ENCODE measurements around the gene ZBTB12.
"Not testable (repeated sequence)": the region's sequence is repeated elsewhere in the genome, so short reads cannot be mapped to it uniquely, and the experiment has no call there.

ZBTB12 gene

GRCh38 chr6:31874084-31874670, 27.7 kb downstream of the ZBTB12 start:
- no peak for DNase-seq

DNA sequence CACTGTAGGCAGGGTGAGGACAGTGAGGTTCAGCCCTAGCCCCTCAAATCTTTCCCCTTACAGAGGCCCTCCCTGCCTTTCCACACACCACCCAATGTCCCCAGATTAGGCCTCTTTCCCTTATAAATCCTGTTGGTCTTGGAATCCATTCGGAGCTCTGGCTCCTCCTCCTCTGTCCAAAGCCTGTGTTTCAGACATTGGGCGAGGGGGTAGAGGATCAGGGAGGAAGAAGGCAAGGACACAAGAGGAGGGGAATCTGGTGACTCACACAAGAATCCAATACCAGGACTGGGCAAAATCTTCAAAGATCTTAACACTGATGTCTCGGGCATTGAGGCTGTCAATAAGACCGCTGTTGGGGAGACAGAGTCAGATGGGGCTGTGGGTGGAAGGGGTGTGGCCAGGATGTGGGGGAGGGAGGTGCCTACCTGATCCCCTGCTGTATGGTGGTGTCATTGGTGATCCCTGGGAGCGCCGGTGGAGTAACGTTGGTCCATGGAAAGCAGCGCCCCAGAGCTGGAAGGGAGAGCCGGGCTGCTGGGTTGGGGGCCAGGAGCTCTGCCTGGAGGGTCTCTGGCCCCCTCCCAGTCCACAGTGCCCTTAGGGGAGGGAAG, 30.7 kb downstream of the ZBTB12 start:
- no peak for DNase-seq

GRCh38 chr6:31870385-31870921, 31.4 kb downstream of the ZBTB12 start:
- no peak for DNase-seq

- DNase-seq, result no peak
Measured at GRCh38 chr6:31869343-31869742, 32.5 kb downstream of the ZBTB12 start.

GRCh38 chr6:31868658-31868971, 33.3 kb downstream of the ZBTB12 start:
- not testable (repeated sequence) for DNase-seq

DNA sequence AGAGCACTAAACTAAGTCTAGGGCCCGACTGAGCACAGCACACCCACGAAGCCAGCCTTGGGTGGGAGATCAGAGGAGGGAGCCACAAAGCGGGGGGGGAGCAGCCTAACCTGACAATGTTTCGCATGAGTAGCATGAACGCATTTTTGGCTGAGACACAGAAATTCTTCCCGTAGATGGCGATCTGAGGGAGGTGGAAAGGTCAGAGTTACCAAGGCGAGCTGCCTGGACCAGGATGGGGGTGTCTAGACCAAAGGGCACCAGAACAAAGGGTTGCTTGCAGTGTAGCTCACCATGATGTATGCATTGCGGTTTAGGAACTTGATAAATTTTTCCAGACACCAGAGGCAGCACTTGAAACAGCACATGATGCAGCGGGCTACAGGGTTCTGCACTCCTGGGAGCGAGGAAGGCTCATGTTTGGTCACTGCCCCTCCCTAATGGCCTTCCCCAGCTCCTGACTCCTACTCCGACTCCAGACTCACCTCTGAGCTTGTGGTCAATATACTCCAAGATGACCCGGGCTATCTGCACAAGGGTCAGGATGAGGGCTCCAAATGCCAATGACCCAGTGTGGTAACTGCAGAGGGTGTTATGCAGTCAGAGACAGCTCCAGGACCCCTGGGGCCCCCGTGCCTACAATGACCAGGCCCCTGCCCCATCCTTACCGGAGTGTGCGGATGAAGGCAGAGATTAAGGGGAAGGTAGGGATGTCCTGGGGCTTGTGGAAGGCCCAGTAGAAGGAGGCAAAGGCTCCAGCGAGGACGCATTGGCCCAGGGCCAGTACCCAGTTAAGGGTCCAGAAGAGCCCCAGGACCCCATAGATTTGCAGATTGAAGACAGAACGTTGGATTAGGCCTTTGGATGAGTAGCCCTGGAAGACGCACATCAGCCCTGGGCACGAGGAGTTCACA, 36.4 kb downstream of the ZBTB12 start:
- DNase-seq, result no peak

DNA sequence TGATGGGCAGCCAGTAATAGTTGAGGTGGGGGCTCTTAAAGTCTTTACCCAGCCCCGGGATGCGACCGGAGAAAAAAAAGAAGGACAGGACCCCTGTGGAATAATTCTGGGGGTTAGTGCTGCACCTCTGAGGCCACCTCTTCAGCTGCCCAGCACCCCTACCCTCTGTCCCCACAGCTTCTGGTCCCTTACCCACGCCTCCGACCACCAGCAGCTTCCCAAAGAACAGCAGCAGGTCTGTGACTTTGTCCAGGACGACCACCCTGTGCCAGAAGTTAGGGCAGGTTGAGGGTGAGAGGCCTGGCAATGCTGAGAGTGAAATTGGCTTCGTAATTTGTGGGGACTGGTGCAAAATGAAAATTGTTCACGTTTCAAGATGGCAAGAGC, 37.1 kb downstream of the ZBTB12 start:
- DNase-seq, result no peak

DNA sequence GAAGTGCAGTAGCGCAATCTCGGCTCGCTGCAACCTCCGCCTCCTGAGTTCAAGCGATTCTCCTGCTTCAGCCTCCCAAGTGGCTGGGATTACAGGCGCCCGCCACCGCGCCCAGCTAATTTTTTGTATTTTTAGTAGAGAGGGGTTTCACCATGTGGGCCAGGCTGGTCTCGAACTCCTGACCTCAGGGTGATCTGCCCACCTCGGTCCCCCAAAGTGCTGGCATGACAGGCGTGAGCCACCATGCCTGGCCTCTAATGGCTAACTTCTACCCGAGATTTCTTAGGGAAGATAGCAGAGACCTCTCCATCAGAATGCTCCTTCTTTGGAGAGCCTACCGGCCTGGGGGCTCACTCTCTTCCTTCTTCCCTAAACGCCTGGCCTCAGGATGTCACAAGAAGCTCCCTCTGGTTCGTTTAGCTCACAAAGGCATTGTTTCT, 37.7 kb downstream of the ZBTB12 start:
- not testable (repeated sequence) for DNase-seq

- DNase-seq, result peak; percentile 100
Measured at GRCh38 chr6:31862344-31863235, 39.3 kb downstream of the ZBTB12 start, which contains the start of gene NEU1. Gene NEU1, minus strand, starts transcription at chr6:31862821. Its CDS starts 45 bp downstream, at chr6:31862776.

GRCh38 chr6:31861919-31862343, 40.0 kb downstream of the ZBTB12 start:
- DNase-seq, result no peak

DNA sequence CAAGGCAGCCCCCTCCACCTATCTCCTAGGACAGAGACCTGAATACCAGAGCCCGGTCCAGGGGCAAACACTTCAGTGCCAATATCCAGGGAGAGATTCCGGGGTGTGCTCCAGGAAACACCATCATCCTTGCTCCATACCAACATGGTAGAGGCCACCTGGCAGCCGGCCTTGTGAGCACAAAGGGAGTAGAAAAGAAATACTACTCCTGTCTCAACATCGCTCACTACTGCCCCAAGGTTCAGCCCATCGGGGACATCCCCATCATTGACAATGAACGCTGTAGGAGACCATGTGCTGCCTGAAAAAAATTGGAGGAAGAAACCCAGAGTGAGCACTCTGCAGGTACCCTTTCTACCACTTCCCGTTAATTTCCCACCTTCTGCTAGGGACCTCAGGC, 40.7 kb downstream of the ZBTB12 start:
- no peak for DNase-seq

GRCh38 chr6:31860349-31860748, 41.5 kb downstream of the ZBTB12 start:
- DNase-seq, result no peak

GRCh38 chr6:31859923-31860322, 42.0 kb downstream of the ZBTB12 start:
- no peak for DNase-seq

GRCh38 chr6:31858707-31859106, 43.2 kb downstream of the ZBTB12 start:
- no peak for DNase-seq

DNA sequence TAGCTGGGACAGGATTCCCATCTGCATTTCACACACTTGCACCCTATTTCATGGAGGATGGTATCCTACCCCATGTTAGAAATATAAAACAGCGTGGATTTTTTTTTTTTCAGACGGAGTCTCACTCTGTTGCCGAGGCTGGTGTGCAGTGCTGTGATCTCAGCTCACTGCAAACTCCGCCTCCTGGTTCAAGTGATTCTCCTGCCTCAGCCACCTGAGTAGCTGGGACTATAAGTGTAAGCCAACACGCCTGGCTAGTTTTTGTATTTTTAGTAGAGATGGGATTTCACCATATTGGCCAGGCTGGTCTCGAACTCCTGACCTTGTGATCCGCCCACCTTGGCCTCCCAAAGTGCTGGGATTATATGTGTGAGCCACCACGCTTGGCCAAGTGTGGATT, 44.1 kb downstream of the ZBTB12 start:
- not testable (repeated sequence) for DNase-seq

DNA sequence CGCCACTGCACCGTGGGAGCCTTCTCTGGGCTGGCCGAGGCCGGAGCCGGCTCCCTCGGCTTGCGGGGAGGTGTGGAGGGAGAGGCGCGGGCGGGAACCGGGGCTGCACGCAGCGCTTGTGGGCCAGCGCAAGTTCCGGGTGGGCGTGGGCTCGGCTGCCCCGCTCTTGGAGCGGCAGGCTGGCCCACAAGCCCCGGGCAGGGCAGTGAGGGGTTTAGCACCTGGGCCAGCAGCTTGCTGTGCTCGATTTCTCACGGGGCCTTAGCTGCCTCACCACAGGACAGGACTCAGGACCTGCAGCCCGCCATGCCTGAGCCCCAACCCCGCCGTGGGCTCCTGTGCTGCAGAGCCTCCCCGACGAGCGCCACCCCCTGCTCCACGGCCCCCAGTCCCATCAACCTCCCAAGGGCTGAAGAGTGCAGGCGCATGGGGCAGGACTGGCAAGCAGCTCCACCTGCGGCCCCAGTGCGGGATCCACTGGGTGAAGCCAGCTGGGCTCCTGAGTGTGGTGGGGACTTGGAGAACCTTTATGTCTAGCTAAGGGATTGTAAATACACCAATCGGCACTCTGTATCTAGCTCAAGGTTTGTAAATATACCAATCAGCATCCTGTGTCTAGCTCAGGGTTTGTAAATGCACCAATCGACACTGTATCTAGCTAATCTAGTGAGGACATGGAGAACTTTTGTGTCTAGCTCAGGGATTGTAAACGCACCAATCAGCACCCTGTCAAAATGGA, 49.7 kb downstream of the ZBTB12 start:
- not testable (repeated sequence) for DNase-seq

GRCh38 chr6:31851485-31851832, 50.4 kb downstream of the ZBTB12 start:
- no peak for DNase-seq

- no peak for DNase-seq
Measured at GRCh38 chr6:31850765-31851484, 51.0 kb downstream of the ZBTB12 start.

Data from left hindlimb (tissue), 1 donor.